Right lobe of liver (tissue), 4 donors: ENCODE measurements around the gene ZNF385B.

ENCODE experiments used
- CTCF ChIP-seq, 4 donors: fragments of 200-600 bp in 3 of 4; fragments of 450-650 bp in 1 of 4; IDR thresholded peaks; one replicate each; pipeline versions ENCODE4 v1.5.1 to v1.8.0; 2016 to 2022; ENCODE audit warnings: antibody characterized with exemption in 4 of 4, mild to moderate bottlenecking in 2 of 4
- POLR2A ChIP-seq: fragments of 450-650 bp; IDR thresholded peaks from one replicate; pipeline ENCODE4 v1.6.1; 2017; ENCODE audit warnings: antibody characterized with exemption, mild to moderate bottlenecking
- donor health status: DM: no; HTN: no; CAD: no.
- donor health status: DM: no; HTN: no; CAD: no.
- donor health status: DM: no; HTN: yes; CAD: no.

GRCh38 chr2:179512281-179513035, 349.0 kb downstream of the ZNF385B start:
- TF ChIP-seq CTCF (IDR thresholded peaks at IDR 0.05) (no peak), POLR2A (no peak)
